Measurements from ENCODE around the gene CYSTM1. TPM values are rescaled to one million over a fixed set of nuclear protein-coding genes. Genes with fewer than 3 reads are reported as not detected.

CYSTM1 gene
- total RNA-seq, 2 donors from 2014 or later, result 11.3 to 11.9 TPM

GRCh38 chr5:140238756-140239155 is 63.8 kb downstream of the CYSTM1 start:
- H3K36me3 Mint-ChIP-seq (ENCODE audit: low read depth), result no peaks in the 10 kb centered on the region
- no peak overlapping the region for H3K27ac Mint-ChIP-seq
- ATAC-seq (replicated peaks), result no peak
- H3K27me3 Mint-ChIP-seq, result no peaks in the 10 kb centered on the region
- H3K4me3 Mint-ChIP-seq, result no peak overlapping the region
- no peaks in the 10 kb centered on the region for H3K4me1 Mint-ChIP-seq
- no peaks in the 10 kb centered on the region for H3K9me3 Mint-ChIP-seq

- no peaks in the 10 kb centered on the region for H3K27me3 Mint-ChIP-seq
- H3K4me3 Mint-ChIP-seq, result no peak overlapping the region
- H3K4me1 Mint-ChIP-seq, result peaks cover 2% of the 10 kb centered on the region
- H3K27ac Mint-ChIP-seq, result no peak overlapping the region
- peaks cover 3% of the 10 kb centered on the region for H3K36me3 Mint-ChIP-seq (ENCODE audit: low read depth)
- no peaks in the 10 kb centered on the region for H3K9me3 Mint-ChIP-seq
- peak; percentile 5 for ATAC-seq (replicated peaks)
Observed at GRCh38 chr5:140239461-140239860, 64.5 kb downstream of the CYSTM1 start.

- H3K27me3 Mint-ChIP-seq, result no peaks in the 10 kb centered on the region
- H3K27ac Mint-ChIP-seq, result no peak overlapping the region
- no peaks in the 10 kb centered on the region for H3K9me3 Mint-ChIP-seq
- ATAC-seq (replicated peaks), result peak; percentile 72
- H3K4me3 Mint-ChIP-seq, result no peak overlapping the region
- H3K4me1 Mint-ChIP-seq, result peaks cover 8% of the 10 kb centered on the region
- peaks cover 10% of the 10 kb centered on the region for H3K36me3 Mint-ChIP-seq (ENCODE audit: low read depth)
Observed at GRCh38 chr5:140239939-140240700, 65.1 kb downstream of the CYSTM1 start.

GRCh38 chr5:140240987-140241706 is 66.2 kb downstream of the CYSTM1 start:
- peaks cover 20% of the 10 kb centered on the region for H3K36me3 Mint-ChIP-seq (ENCODE audit: low read depth)

GRCh38 chr5:140242099-140242498 is 67.1 kb downstream of the CYSTM1 start:
- peaks cover 23% of the 10 kb centered on the region for H3K36me3 Mint-ChIP-seq (ENCODE audit: low read depth)
- ATAC-seq (replicated peaks), result no peak

More at GRCh38 chr5:140240987-140241706, 66.2 kb downstream of the CYSTM1 start:
- peaks cover 13% of the 10 kb centered on the region for H3K4me1 Mint-ChIP-seq
- no peak overlapping the region for H3K4me3 Mint-ChIP-seq
- no peaks in the 10 kb centered on the region for H3K9me3 Mint-ChIP-seq
- no peaks in the 10 kb centered on the region for H3K27me3 Mint-ChIP-seq
- no peak overlapping the region for H3K27ac Mint-ChIP-seq
- ATAC-seq (replicated peaks), result no peak

GRCh38 chr5:140242890-140243585 is 68.0 kb downstream of the CYSTM1 start:
- peaks cover 13% of the 10 kb centered on the region for H3K4me1 Mint-ChIP-seq
- no peaks in the 10 kb centered on the region for H3K27me3 Mint-ChIP-seq
- H3K4me3 Mint-ChIP-seq, result no peak overlapping the region
- no peak overlapping the region for H3K27ac Mint-ChIP-seq
- H3K36me3 Mint-ChIP-seq (ENCODE audit: low read depth), result peaks cover 23% of the 10 kb centered on the region
- no peaks in the 10 kb centered on the region for H3K9me3 Mint-ChIP-seq
- ATAC-seq (replicated peaks), result no peak

More at GRCh38 chr5:140242099-140242498, 67.1 kb downstream of the CYSTM1 start:
- Mint-ChIP-seq H3K4me3 (no peak overlapping the region), H3K9me3 (no peaks in the 10 kb centered on the region), H3K27me3 (no peaks in the 10 kb centered on the region), H3K27ac (no peak overlapping the region), H3K4me1 (peaks cover 13% of the 10 kb centered on the region)

GRCh38 chr5:140243706-140244250 is 68.8 kb downstream of the CYSTM1 start:
- no peak overlapping the region for H3K27ac Mint-ChIP-seq
- H3K4me1 Mint-ChIP-seq, result peaks cover 13% of the 10 kb centered on the region
- peaks cover 23% of the 10 kb centered on the region for H3K36me3 Mint-ChIP-seq (ENCODE audit: low read depth)
- no peaks in the 10 kb centered on the region for H3K9me3 Mint-ChIP-seq
- H3K27me3 Mint-ChIP-seq, result no peaks in the 10 kb centered on the region
- ATAC-seq (replicated peaks), result no peak
- H3K4me3 Mint-ChIP-seq, result no peak overlapping the region

GRCh38 chr5:140244525-140245025 is 69.6 kb downstream of the CYSTM1 start:
- Mint-ChIP-seq H3K27ac (no peak overlapping the region), H3K4me3 (no peak overlapping the region), H3K27me3 (no peaks in the 10 kb centered on the region), H3K4me1 (peaks cover 16% of the 10 kb centered on the region), H3K9me3 (no peaks in the 10 kb centered on the region), H3K36me3 (ENCODE audit: low read depth) (peaks cover 31% of the 10 kb centered on the region)
- ATAC-seq (replicated peaks), result peak; percentile 82

GRCh38 chr5:140245341-140245740 is 70.4 kb downstream of the CYSTM1 start:
- H3K4me1 Mint-ChIP-seq, result peaks cover 22% of the 10 kb centered on the region
- ATAC-seq (replicated peaks), result no peak
- no peaks in the 10 kb centered on the region for H3K9me3 Mint-ChIP-seq
- H3K27ac Mint-ChIP-seq, result no peak overlapping the region
- H3K27me3 Mint-ChIP-seq, result no peaks in the 10 kb centered on the region
- no peak overlapping the region for H3K4me3 Mint-ChIP-seq
- H3K36me3 Mint-ChIP-seq (ENCODE audit: low read depth), result peaks cover 36% of the 10 kb centered on the region

- H3K4me1 Mint-ChIP-seq, result peaks cover 24% of the 10 kb centered on the region
- ATAC-seq (replicated peaks), result no peak
- H3K27ac Mint-ChIP-seq, result no peak overlapping the region
- no peaks in the 10 kb centered on the region for H3K9me3 Mint-ChIP-seq
- peaks cover 40% of the 10 kb centered on the region for H3K36me3 Mint-ChIP-seq (ENCODE audit: low read depth)
- H3K4me3 Mint-ChIP-seq, result no peak overlapping the region
- no peaks in the 10 kb centered on the region for H3K27me3 Mint-ChIP-seq
Observed at GRCh38 chr5:140245926-140246325, 70.9 kb downstream of the CYSTM1 start.

GRCh38 chr5:140246378-140247122 is 71.6 kb downstream of the CYSTM1 start:
- H3K4me1 Mint-ChIP-seq, result peaks cover 27% of the 10 kb centered on the region
- H3K4me3 Mint-ChIP-seq, result no peak overlapping the region
- no peak for ATAC-seq (replicated peaks)
- H3K36me3 Mint-ChIP-seq (ENCODE audit: low read depth), result peaks cover 40% of the 10 kb centered on the region
- no peaks in the 10 kb centered on the region for H3K27me3 Mint-ChIP-seq
- no peak overlapping the region for H3K27ac Mint-ChIP-seq
- no peaks in the 10 kb centered on the region for H3K9me3 Mint-ChIP-seq

- H3K27ac Mint-ChIP-seq, result no peak overlapping the region
- ATAC-seq (replicated peaks), result no peak
- peaks cover 39% of the 10 kb centered on the region for H3K4me1 Mint-ChIP-seq
- H3K9me3 Mint-ChIP-seq, result no peaks in the 10 kb centered on the region
- no peak overlapping the region for H3K4me3 Mint-ChIP-seq
- H3K27me3 Mint-ChIP-seq, result no peaks in the 10 kb centered on the region
- H3K36me3 Mint-ChIP-seq (ENCODE audit: low read depth), result peaks cover 40% of the 10 kb centered on the region
Observed at GRCh38 chr5:140248414-140248813, 73.4 kb downstream of the CYSTM1 start.

GRCh38 chr5:140249536-140249935 is 74.5 kb downstream of the CYSTM1 start:
- H3K36me3 Mint-ChIP-seq (ENCODE audit: low read depth), result peaks cover 36% of the 10 kb centered on the region
- no peak overlapping the region for H3K27ac Mint-ChIP-seq
- no peak for ATAC-seq (replicated peaks)
- peaks cover 37% of the 10 kb centered on the region for H3K4me1 Mint-ChIP-seq
- no peaks in the 10 kb centered on the region for H3K27me3 Mint-ChIP-seq
- H3K4me3 Mint-ChIP-seq, result peak overlapping the region; percentile 17
- H3K9me3 Mint-ChIP-seq, result no peaks in the 10 kb centered on the region

GRCh38 chr5:140250386-140250785 is 75.4 kb downstream of the CYSTM1 start:
- peaks cover 29% of the 10 kb centered on the region for H3K4me1 Mint-ChIP-seq

More at GRCh38 chr5:140250386-140250785, 75.4 kb downstream of the CYSTM1 start:
- H3K36me3 Mint-ChIP-seq (ENCODE audit: low read depth), result peaks cover 27% of the 10 kb centered on the region
- peak overlapping the region; percentile 18 for H3K27ac Mint-ChIP-seq
- H3K4me3 Mint-ChIP-seq, result peak overlapping the region; percentile 13
- no peak for ATAC-seq (replicated peaks)
- no peaks in the 10 kb centered on the region for H3K27me3 Mint-ChIP-seq
- no peaks in the 10 kb centered on the region for H3K9me3 Mint-ChIP-seq
